NCI-H2196 treated with DMSO at 0.1 percent for 48 hours (cell line): ENCODE data around the gene ZBTB7A.

Source experiments
- DNase-seq: peaks from one replicate; lab custom pipeline; 2025; ENCODE audit not compliant: unreplicated experiment; lab: John Stamatoyannopoulos, UW

The ZBTB7A gene

GRCh38 chr19:4069331-4069959 lies 2.7 kb upstream of the ZBTB7A start:
- DNase-seq, result no peak

GRCh38 chr19:4068047-4068966 lies 1.6 kb upstream of the ZBTB7A start:
- no peak for DNase-seq

GRCh38 chr19:4067396-4068046 lies 822 bp upstream of the ZBTB7A start:
- no peak for DNase-seq

- DNase-seq, result no peak
Observed at GRCh38 chr19:4066176-4066606, 508 bp downstream of the ZBTB7A start.

GRCh38 chr19:4065430-4066175 lies 1.1 kb downstream of the ZBTB7A start:
- peak; percentile 93 for DNase-seq

GRCh38 chr19:4064496-4065260 lies 2.0 kb downstream of the ZBTB7A start:
- DNase-seq, result no peak

- no peak for DNase-seq
Observed at GRCh38 chr19:4064149-4064495, 2.6 kb downstream of the ZBTB7A start.

- no peak for DNase-seq
Observed at GRCh38 chr19:4063369-4064148, 3.1 kb downstream of the ZBTB7A start.

GRCh38 chr19:4062419-4063368 lies 4.0 kb downstream of the ZBTB7A start:
- DNase-seq, result no peak

- DNase-seq, result peak; percentile 82
Observed at GRCh38 chr19:4061683-4062418, 4.8 kb downstream of the ZBTB7A start.

- DNase-seq, result no peak
Observed at GRCh38 chr19:4061178-4061682, 5.5 kb downstream of the ZBTB7A start.

GRCh38 chr19:4060621-4061177 lies 6.0 kb downstream of the ZBTB7A start:
- no peak for DNase-seq

- DNase-seq, result no peak
Observed at GRCh38 chr19:4059891-4060620, 6.6 kb downstream of the ZBTB7A start.

- DNase-seq, result no peak
Observed at GRCh38 chr19:4059453-4059871, 7.2 kb downstream of the ZBTB7A start.

- DNase-seq, result no peak
Observed at GRCh38 chr19:4058693-4059452, 7.8 kb downstream of the ZBTB7A start.
